HL-60 (cell line): ENCODE results near the gene DYNLRB1.

ENCODE experiments used
- CTCF ChIP-seq: IDR thresholded peaks from one replicate; pipeline ENCODE4 v1.5.1; 2011; ENCODE audit warnings: low read length, control low read depth, inconsistent platforms; ENCODE audit not compliant: insufficient read depth
- POLR2AphosphoS5 ChIP-seq: IDR thresholded peaks from 2 replicates; pipeline ENCODE4 v1.6.1; 2012; ENCODE audit warnings: low read depth

- TF ChIP-seq CTCF (no peak), POLR2AphosphoS5 (no peak)
These were observed 60.8 kb downstream of the DYNLRB1 start for GRCh38 chr20:34577061-34577460.
